HCT116 (cell line): ENCODE measurements around the gene SCARF1. TPM values are rescaled to one million over a fixed set of nuclear protein-coding genes. Genes with fewer than 3 reads are reported as not detected.

Source experiments
- ATAC-seq: fragments of 200-7000 bp; cut with Tn5 transposase; 2 replicates; pipeline ENCODE4 v1.9.1; 2020; ENCODE audit warnings: mild to moderate bottlenecking, moderate library complexity
- BruUV-seq: library from RNA; stranded (reverse); fragments of 400-500 nt; replicated peaks from 2 replicates; lab custom pipeline; 2021; lab: Mats Ljungman, UMichigan
- CTCF ChIA-PET: fragments of 300-600 bp; sonication (Branson Sonifier 250); formaldehyde crosslinking; loops from one replicate; lab custom pipeline; 2021; ENCODE audit warnings: antibody characterized with exemption; lab: Charles Lee
- POLR2A ChIA-PET: fragments of 300-600, 350-600 bp; sonication (Branson Sonifier 250); formaldehyde crosslinking; loops from one replicate; lab custom pipeline; 2021; ENCODE audit warnings: antibody characterized with exemption; lab: Charles Lee
- RAD21 ChIA-PET, 2 experiments: fragments of 300-600 bp; sonication (Branson Sonifier 250); formaldehyde crosslinking; loops; one replicate each; lab custom pipeline; 2023; ENCODE audit warnings: low total read pairs in 2 of 2; ENCODE audit not compliant: uncharacterized antibody in 2 of 2, unreplicated experiment in 2 of 2, low non-redundant PET in 1 of 2; lab: Charles Lee
- DNase-seq: peaks from one replicate; pipeline ENCODE4 v3.0.0-alpha.2; 2010; ENCODE audit warnings: low read depth, low spot score
- H2AFZ ChIP-seq: fragments of 200-600 bp; shearing (Covaris generic), sonication (generic); 2 replicates; pipeline ENCODE4 v1.6.1; 2017; ENCODE audit warnings: low read depth, mixed run types, mixed read lengths, antibody characterized with exemption, low read length; ENCODE audit not compliant: poor library complexity, severe bottlenecking
- H3K27ac ChIP-seq: 2 replicates; pipeline ENCODE4 v1.5.1; 2012; ENCODE audit warnings: low read depth, low read length
- H3K27me3 ChIP-seq: fragments of 200-600 bp; sonication (generic); 2 replicates; pipeline ENCODE4 v1.6.1; 2016; ENCODE audit warnings: mixed run types, low read length, mixed read lengths; ENCODE audit not compliant: insufficient read depth
- H3K36me3 ChIP-seq, 2 experiments: fragments of 200-500 bp in 1 of 2; fragments of 200-600 bp in 1 of 2; sonication (Bioruptor generic) in 1 of 2; sonication (generic) in 1 of 2; 2 replicates each; pipeline versions ENCODE4 v1.5.1 to v1.6.1; 2014 to 2016; ENCODE audit warnings: low read length in 2 of 2, inconsistent platforms in 1 of 2, mixed read lengths in 1 of 2, mixed run types in 1 of 2; ENCODE audit not compliant: insufficient read depth in 2 of 2, control insufficient read depth in 1 of 2
- H3K4me1 ChIP-seq, 2 experiments: fragments of 200-600 bp in 1 of 2; sonication (generic) in 1 of 2; 2 replicates each; pipeline versions ENCODE4 v1.5.1 to v1.6.1; 2012 to 2017; ENCODE audit warnings: low read length in 2 of 2, inconsistent platforms in 1 of 2, mild to moderate bottlenecking in 1 of 2, mixed read lengths in 1 of 2, mixed run types in 1 of 2, moderate library complexity in 1 of 2; ENCODE audit not compliant: insufficient read depth in 2 of 2, control insufficient read depth in 1 of 2
- H3K4me2 ChIP-seq: fragments of 200-600 bp; sonication (generic); 2 replicates; pipeline ENCODE4 v1.6.1; 2017; ENCODE audit warnings: mixed run types, low read length, mixed read lengths
- H3K4me3 ChIP-seq, 2 experiments: fragments of 200-600 bp in 1 of 2; sonication (generic) in 1 of 2; replicated peaks in 1 of 2; 2 replicates each; pipeline ENCODE4 v1.5.1; 2011 to 2016; ENCODE audit warnings: low read length in 2 of 2, control low read depth in 1 of 2, low read depth in 1 of 2, mild to moderate bottlenecking in 1 of 2, mixed read lengths in 1 of 2, mixed run types in 1 of 2
- H3K79me2 ChIP-seq: fragments of 200-600 bp; sonication (generic); 2 replicates; pipeline ENCODE4 v1.6.1; 2017; ENCODE audit warnings: mild to moderate bottlenecking, mixed run types, low read length, moderate library complexity, mixed read lengths; ENCODE audit not compliant: insufficient read depth
- H3K9ac ChIP-seq: fragments of 200-600 bp; sonication (generic); 2 replicates; pipeline ENCODE4 v1.6.1; 2016; ENCODE audit warnings: low read length, mixed read lengths
- H3K9me2 ChIP-seq: fragments of 200-600 bp; sonication (generic), shearing (Covaris generic); 2 replicates; pipeline ENCODE4 v1.6.1; 2017; ENCODE audit warnings: mixed run types, mild to moderate bottlenecking, moderate library complexity; ENCODE audit not compliant: insufficient read depth
- H3K9me3 ChIP-seq, 2 experiments: fragments of 200-500 bp in 1 of 2; fragments of 200-600 bp in 1 of 2; sonication (Bioruptor generic) in 1 of 2; sonication (generic) in 1 of 2; 2 replicates each; pipeline ENCODE4 v1.6.1; 2014 to 2017; ENCODE audit warnings: low read length in 2 of 2, mixed read lengths in 2 of 2, inconsistent platforms in 1 of 2, low read depth in 1 of 2, mild to moderate bottlenecking in 1 of 2, mixed run types in 1 of 2, moderate library complexity in 1 of 2; ENCODE audit not compliant: control insufficient read depth in 1 of 2, insufficient read depth in 1 of 2
- H4K20me1 ChIP-seq: fragments of 200-600 bp; sonication (generic), shearing (Covaris generic); 2 replicates; pipeline ENCODE4 v1.6.1; 2017; ENCODE audit warnings: mixed run types, mild to moderate bottlenecking, moderate library complexity; ENCODE audit not compliant: insufficient read depth
- EZH2phosphoT487 ChIP-seq: fragments of 200-600 bp; IDR thresholded peaks from 2 replicates; pipeline ENCODE4 v1.6.1; 2018; ENCODE audit warnings: antibody characterized with exemption, borderline replicate concordance
- FOSL1 ChIP-seq: IDR thresholded peaks from 2 replicates; pipeline ENCODE4 v1.6.1; 2012; ENCODE audit warnings: low read depth
- MAX ChIP-seq: IDR thresholded peaks from 2 replicates; pipeline ENCODE4 v1.6.1; 2012
- POLR2A ChIP-seq: IDR thresholded peaks from 2 replicates; pipeline ENCODE4 v1.7.0; 2011; ENCODE audit warnings: borderline replicate concordance; ENCODE audit not compliant: insufficient read depth, insufficient read length; ENCODE audit errors: extremely low read depth
- POLR2AphosphoS5 ChIP-seq: IDR thresholded peaks from 2 replicates; pipeline ENCODE4 v1.6.1; 2011; ENCODE audit warnings: mild to moderate bottlenecking, low read depth, low read length, moderate library complexity
- REST ChIP-seq: IDR thresholded peaks from 2 replicates; pipeline ENCODE4 v1.6.1; 2012; ENCODE audit warnings: low read depth
- SIN3A ChIP-seq: IDR thresholded peaks from 2 replicates; pipeline ENCODE4 v1.6.1; 2012; ENCODE audit warnings: low read depth
- SP1 ChIP-seq: IDR thresholded peaks from 2 replicates; pipeline ENCODE4 v1.6.1; 2012; ENCODE audit warnings: low read depth
- SRF ChIP-seq: IDR thresholded peaks from 2 replicates; pipeline ENCODE4 v1.6.1; 2012; ENCODE audit warnings: low read depth
- TCF7L2 ChIP-seq: IDR thresholded peaks from 2 replicates; pipeline ENCODE4 v1.7.0; 2011; ENCODE audit warnings: borderline replicate concordance, inconsistent platforms; ENCODE audit not compliant: insufficient read depth, insufficient read length; ENCODE audit errors: extremely low read depth
- YY1 ChIP-seq: IDR thresholded peaks from 2 replicates; pipeline ENCODE4 v1.6.1; 2011; ENCODE audit warnings: low read length, low read depth, moderate library complexity, mild to moderate bottlenecking; ENCODE audit not compliant: insufficient replicate concordance; ENCODE audit errors: extremely low read depth
- ZFX ChIP-seq: fragments of 450-650 bp; IDR thresholded peaks from 2 replicates; pipeline ENCODE4 v1.6.1; 2017
- intact Hi-C: fragments of 100-400 bp; cut with micrococcal nuclease; formaldehyde crosslinking; loops from 2 replicates; pipeline ENCODE4 v1.10.0; 2022
- total RNA-seq: library from RNA; stranded (reverse); gene quantifications from one replicate; pipeline ENCODE4 v1.2.1, GENCODE V29; 2021; ENCODE audit not compliant: unreplicated experiment

SCARF1 gene
- total RNA-seq, 1 experiment from 2014 or later, result 2.2 TPM

GRCh38 chr17:1686086-1686485 lies 40.6 kb upstream of the SCARF1 start:
- BruUV-seq, result no TSS peak
- Histone ChIP-seq H3K4me3 (no peak overlapping the region), H3K4me1 (peaks cover 16 to 27% of the 10 kb centered on the region in 2 experiments), H3K9me3 (no peaks in the 10 kb centered on the region), H2AFZ (peak overlapping the region; percentile 49), H4K20me1 (peaks cover 8% of the 10 kb centered on the region; the same call in 1 of the 2 replicates), H3K79me2 (peaks cover 34% of the 10 kb centered on the region), H3K9me2 (no peaks in the 10 kb centered on the region), H3K4me2 (peak overlapping the region; percentile 96), H3K9ac (peak overlapping the region; percentile 23; the same call in 1 of the 2 replicates), H3K27ac (peak overlapping the region; percentile 15; the same call in 1 of the 2 replicates), H3K36me3 (peaks cover 15 to 24% of the 10 kb centered on the region in 2 experiments), H3K27me3 (no peaks in the 10 kb centered on the region)
- POLR2A ChIA-PET, result no interaction called here
- ATAC-seq (no peak), DNase-seq (no peak)
- TF ChIP-seq POLR2AphosphoS5 (no peak), FOSL1 (peak; percentile 27; the same call in 1 of the 2 replicates)
- RAD21 ChIA-PET, result no interaction called here
- intact Hi-C loops, result no loop called here
- CTCF ChIA-PET, result no interaction called here

- POLR2A ChIA-PET, result interaction anchor here (0.8 to 0.9 kb wide), 2 partner anchors 30 to 31 kb away, joined by 3 to 6 read pairs; no protein-coding TSS in a partner anchor
- H3K4me3 ChIP-seq, result peak within 1 kb of the TSS; percentile 83 to 85
- peaks cover 49% of the 10 kb centered on the region for H3K79me2 ChIP-seq
- peak within 1 kb of the TSS; percentile 75 for H3K9ac ChIP-seq
- peak; percentile 92 for DNase-seq
- H4K20me1 ChIP-seq, result peaks cover 8% of the 10 kb centered on the region; the same call in 1 of the 2 replicates
- RAD21 ChIA-PET, result interaction anchor here in 1 of 2 experiments (1.2 kb wide), 1 partner anchor 32 kb away, joined by 4 read pairs; no protein-coding TSS in a partner anchor
- H3K4me2 ChIP-seq, result peak within 1 kb of the TSS; percentile 96
- no peaks in the 10 kb centered on the region for H3K27me3 ChIP-seq
- peaks cover 28 to 39% of the 10 kb centered on the region in 2 experiments for H3K36me3 ChIP-seq
- CTCF ChIA-PET, result interaction anchor here (1.2 to 1.3 kb wide), 2 partner anchors 15 to 36 kb away, joined by 4 to 6 read pairs; no protein-coding TSS in a partner anchor
- no TSS peak for BruUV-seq
- H3K9me2 ChIP-seq, result no peaks in the 10 kb centered on the region
- H3K9me3 ChIP-seq, result no peaks in the 10 kb centered on the region
- no peak within 1 kb of the TSS for H2AFZ ChIP-seq
- intact Hi-C loops, result loop anchor here (2.0 kb wide), 1 partner anchor 32 kb away; no protein-coding TSS in a partner anchor
- ATAC-seq, result peak; percentile 98
- H3K4me1 ChIP-seq, result peaks cover 16 to 27% of the 10 kb centered on the region in 2 experiments
- peak within 1 kb of the TSS; percentile 90 for H3K27ac ChIP-seq
- TF ChIP-seq REST (no peak), SRF (no peak), SP1 (peak; percentile 96), POLR2AphosphoS5 (peak; percentile 95), ZFX (peak; percentile 96), POLR2A (peak; percentile 66), EZH2phosphoT487 (no peak), MAX (peak; percentile 73), SIN3A (peak; percentile 74; the same call in 1 of the 2 replicates), YY1 (peak; percentile 95), TCF7L2 (peak; percentile 97)
- TF ChIP-seq, all 23 proteins: peak for 8
These were observed 39.1 kb upstream of the SCARF1 start, which contains the start of gene PRPF8 for GRCh38 chr17:1684378-1685189. Gene PRPF8 (minus strand): TSS chr17:1684867. CDS start chr17:1684571, 296 bp downstream.
